OCI-LY7 (cell line): ENCODE data around the gene AKR1C8. TPM values are rescaled to one million over a fixed set of nuclear protein-coding genes. Genes with fewer than 3 reads are reported as not detected.

ENCODE experiments used
- BruUV-seq: library from RNA; stranded (reverse); fragments of 400-500 nt; replicated peaks from 2 replicates; lab custom pipeline; 2021; lab: Mats Ljungman, UMichigan
- CTCF ChIA-PET: fragments of 300-600 bp; sonication (Branson Sonifier 250); formaldehyde crosslinking; loops from one replicate; lab custom pipeline; 2022; ENCODE audit warnings: antibody characterized with exemption; ENCODE audit not compliant: unreplicated experiment; lab: Charles Lee
- POLR2A ChIA-PET: fragments of 300-600 bp; sonication (Branson Sonifier 250); formaldehyde crosslinking; loops from one replicate; lab custom pipeline; 2022; ENCODE audit warnings: antibody characterized with exemption; lab: Charles Lee
- DNase-seq: peaks from one replicate; pipeline ENCODE4 v3.0.0-alpha.2; 2015; ENCODE audit warnings: low spot score
- H2AFZ ChIP-seq: fragments of 200-600 bp; sonication (generic), shearing (Covaris generic); 2 replicates; pipeline ENCODE4 v1.6.1; 2014; ENCODE audit warnings: mild to moderate bottlenecking, antibody characterized with exemption, low read length, moderate library complexity
- H3K27ac ChIP-seq: fragments of 200-600 bp; sonication (generic); 2 replicates; pipeline ENCODE4 v1.5.1; 2014; ENCODE audit warnings: mixed run types, low read depth, mild to moderate bottlenecking, moderate library complexity, low read length, inconsistent platforms; ENCODE audit not compliant: poor library complexity, severe bottlenecking
- H3K36me3 ChIP-seq: fragments of 200-600 bp; sonication (generic); 2 replicates; pipeline ENCODE4 v1.6.1; 2014; ENCODE audit warnings: mild to moderate bottlenecking, antibody characterized with exemption, low read length, moderate library complexity, mixed read lengths; ENCODE audit not compliant: insufficient read depth
- H3K4me1 ChIP-seq: fragments of 200-600 bp; sonication (generic); 2 replicates; pipeline ENCODE4 v1.5.1; 2014; ENCODE audit warnings: mild to moderate bottlenecking, low read length; ENCODE audit not compliant: insufficient read depth, poor library complexity, severe bottlenecking
- H3K4me2 ChIP-seq: fragments of 200-600 bp; sonication (generic); 2 replicates; pipeline ENCODE4 v1.6.1; 2014; ENCODE audit warnings: mild to moderate bottlenecking, low read length
- H3K4me3 ChIP-seq: fragments of 200-600 bp; sonication (generic); 2 replicates; pipeline ENCODE4 v1.5.1; 2014; ENCODE audit warnings: mild to moderate bottlenecking, low read depth, low read length; ENCODE audit not compliant: poor library complexity, severe bottlenecking
- H3K79me2 ChIP-seq: fragments of 200-600 bp; sonication (generic); 2 replicates; pipeline ENCODE4 v1.6.1; 2016; ENCODE audit warnings: low read depth, mild to moderate bottlenecking, low read length, moderate library complexity, mixed read lengths; ENCODE audit not compliant: insufficient read depth
- H3K9me2 ChIP-seq: fragments of 200-600 bp; sonication (generic); 2 replicates; pipeline ENCODE4 v1.6.1; 2016; ENCODE audit warnings: mild to moderate bottlenecking, low read length, mixed read lengths; ENCODE audit not compliant: insufficient read depth
- H3K9me3 ChIP-seq: fragments of 200-600 bp; sonication (generic); 2 replicates; pipeline ENCODE4 v1.6.1; 2014; ENCODE audit warnings: mild to moderate bottlenecking, mixed run types, low read length, mixed read lengths
- H4K20me1 ChIP-seq: fragments of 200-600 bp; sonication (generic); 2 replicates; pipeline ENCODE4 v1.6.1; 2014; ENCODE audit warnings: mild to moderate bottlenecking, antibody characterized with exemption, low read length, moderate library complexity, mixed read lengths; ENCODE audit not compliant: insufficient read depth
- EZH2phosphoT487 ChIP-seq: fragments of 200-600 bp; sonication (generic); IDR thresholded peaks from 2 replicates; pipeline ENCODE4 v1.6.1; 2018; ENCODE audit warnings: low read depth, borderline replicate concordance, mild to moderate bottlenecking, mixed run types, antibody characterized with exemption, low read length, moderate library complexity, mixed read lengths
- intact Hi-C: fragments of 100-400 bp; cut with micrococcal nuclease; formaldehyde crosslinking; loops from one replicate; pipeline ENCODE4 v1.10.0; 2022; ENCODE audit not compliant: unreplicated experiment
- total RNA-seq, 2 experiments: library from RNA; depleted of rRNA in 1 of 2; stranded (reverse); fragments of >200 nt in 1 of 2; shearing (Covaris generic) in 1 of 2; gene quantifications; 2 replicates each; pipeline ENCODE4 v1.2.3, GENCODE V29; 2014 to 2022
- TF ChIP-seq, protein P1 (sequence below): fragments of 200-600 bp; sonication (generic); conservative IDR thresholded peaks from 2 replicates; pipeline ENCODE4 v1.5.1; 2014; ENCODE audit warnings: mild to moderate bottlenecking, antibody characterized with exemption, low read length, moderate library complexity, mixed read lengths

Gene AKR1C8
- total RNA-seq, 2 experiments from 2014 or later = not detected

DNA sequence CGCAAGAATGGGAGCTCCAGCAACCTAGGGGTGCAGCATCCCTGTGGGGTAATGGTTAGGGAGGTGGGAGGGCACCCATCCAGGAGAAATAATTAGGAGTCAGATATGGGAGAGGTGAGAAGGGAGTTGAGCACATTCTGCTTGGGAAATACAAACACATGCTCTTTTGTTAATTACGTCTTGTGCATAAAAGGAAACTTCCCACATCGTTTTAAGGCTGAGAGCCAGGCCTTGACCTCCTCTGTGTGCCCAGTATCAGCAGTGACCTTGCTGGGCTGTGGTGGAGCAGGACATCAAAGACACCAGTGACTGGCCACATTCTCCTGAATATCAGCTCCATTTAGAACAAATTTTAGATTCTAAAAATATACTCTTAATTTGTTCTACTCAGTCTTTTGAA is 34.3 kb upstream of the AKR1C8 start:
- BruUV-seq = no TSS peak
- H3K9me2 ChIP-seq = no peaks in the 10 kb centered on the region
- H3K4me3 ChIP-seq = no peak overlapping the region
- no peak overlapping the region for H3K4me2 ChIP-seq
- TF ChIP-seq EZH2phosphoT487 = no peak
- TF ChIP-seq, protein P1, sequence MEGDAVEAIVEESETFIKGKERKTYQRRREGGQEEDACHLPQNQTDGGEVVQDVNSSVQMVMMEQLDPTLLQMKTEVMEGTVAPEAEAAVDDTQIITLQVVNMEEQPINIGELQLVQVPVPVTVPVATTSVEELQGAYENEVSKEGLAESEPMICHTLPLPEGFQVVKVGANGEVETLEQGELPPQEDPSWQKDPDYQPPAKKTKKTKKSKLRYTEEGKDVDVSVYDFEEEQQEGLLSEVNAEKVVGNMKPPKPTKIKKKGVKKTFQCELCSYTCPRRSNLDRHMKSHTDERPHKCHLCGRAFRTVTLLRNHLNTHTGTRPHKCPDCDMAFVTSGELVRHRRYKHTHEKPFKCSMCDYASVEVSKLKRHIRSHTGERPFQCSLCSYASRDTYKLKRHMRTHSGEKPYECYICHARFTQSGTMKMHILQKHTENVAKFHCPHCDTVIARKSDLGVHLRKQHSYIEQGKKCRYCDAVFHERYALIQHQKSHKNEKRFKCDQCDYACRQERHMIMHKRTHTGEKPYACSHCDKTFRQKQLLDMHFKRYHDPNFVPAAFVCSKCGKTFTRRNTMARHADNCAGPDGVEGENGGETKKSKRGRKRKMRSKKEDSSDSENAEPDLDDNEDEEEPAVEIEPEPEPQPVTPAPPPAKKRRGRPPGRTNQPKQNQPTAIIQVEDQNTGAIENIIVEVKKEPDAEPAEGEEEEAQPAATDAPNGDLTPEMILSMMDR = no peak
- H3K4me1 ChIP-seq = no peaks in the 10 kb centered on the region
- H3K27ac ChIP-seq = no peak overlapping the region
- H2AFZ ChIP-seq = no peak overlapping the region
- no peaks in the 10 kb centered on the region for H4K20me1 ChIP-seq
- DNase-seq = no peak
- CTCF ChIA-PET = no interaction called here
- H3K9me3 ChIP-seq = no peaks in the 10 kb centered on the region
- POLR2A ChIA-PET = interaction anchor here (0.7 kb wide), 1 partner anchor 11 kb away, joined by 3 read pairs; no protein-coding TSS in a partner anchor
- no peaks in the 10 kb centered on the region for H3K36me3 ChIP-seq
- intact Hi-C loops = no loop called here
- no peaks in the 10 kb centered on the region for H3K79me2 ChIP-seq

DNA sequence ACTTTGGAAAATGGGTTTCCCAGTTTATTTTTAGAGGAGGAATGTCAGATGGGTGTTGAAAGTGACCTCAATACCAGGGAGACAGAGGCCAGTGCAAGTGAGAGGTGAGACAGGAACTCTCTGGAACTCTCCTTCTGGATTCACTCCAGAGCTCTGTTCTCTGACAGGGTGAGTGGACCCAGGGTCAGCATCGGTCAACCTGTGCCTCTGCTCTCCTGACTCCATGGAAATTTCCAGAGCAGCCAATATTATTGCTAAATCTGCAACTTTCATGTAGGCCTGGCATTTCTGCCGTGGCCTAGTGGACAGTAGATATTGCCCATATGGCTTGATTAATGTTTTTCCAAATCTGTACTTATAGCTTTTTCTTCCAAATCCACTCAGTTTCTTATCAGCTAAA is 31.9 kb upstream of the AKR1C8 start:
- H3K27ac ChIP-seq = no peak overlapping the region
- no peaks in the 10 kb centered on the region for H3K9me2 ChIP-seq
- no TSS peak for BruUV-seq
- H3K9me3 ChIP-seq = no peaks in the 10 kb centered on the region
- POLR2A ChIA-PET = interaction anchor here (0.6 kb wide), 1 partner anchor 91 kb away, joined by 3 read pairs; no protein-coding TSS in a partner anchor
- no peak for DNase-seq
- TF ChIP-seq EZH2phosphoT487 = no peak
- TF ChIP-seq, protein P1 = no peak
- H3K4me2 ChIP-seq = no peak overlapping the region
- no peak overlapping the region for H2AFZ ChIP-seq
- no peaks in the 10 kb centered on the region for H4K20me1 ChIP-seq
- intact Hi-C loops = no loop called here
- no peaks in the 10 kb centered on the region for H3K36me3 ChIP-seq
- H3K79me2 ChIP-seq = no peaks in the 10 kb centered on the region
- H3K4me1 ChIP-seq = no peaks in the 10 kb centered on the region
- no peak overlapping the region for H3K4me3 ChIP-seq
- CTCF ChIA-PET = no interaction called here

GRCh38 chr10:5211696-5212536 is 27.0 kb upstream of the AKR1C8 start:
- ChIA-PET POLR2A (no interaction called here), CTCF (no interaction called here)

More at GRCh38 chr10:5211696-5212536, 27.0 kb upstream of the AKR1C8 start:
- DNase-seq = no peak
- intact Hi-C loops = loop anchor here (5.0 kb wide), 1 partner anchor 175 kb away; no protein-coding TSS in a partner anchor
- H3K4me1 ChIP-seq = no peaks in the 10 kb centered on the region
- H3K9me2 ChIP-seq = no peaks in the 10 kb centered on the region
- no peaks in the 10 kb centered on the region for H3K9me3 ChIP-seq
- BruUV-seq = no TSS peak
- H3K79me2 ChIP-seq = no peaks in the 10 kb centered on the region
- no peak overlapping the region for H3K4me3 ChIP-seq
- no peaks in the 10 kb centered on the region for H4K20me1 ChIP-seq
- no peak overlapping the region for H3K27ac ChIP-seq
- TF ChIP-seq, protein P1 = no peak
- no peak for TF ChIP-seq EZH2phosphoT487
- H3K4me2 ChIP-seq = no peak overlapping the region
- H2AFZ ChIP-seq = no peak overlapping the region
- no peaks in the 10 kb centered on the region for H3K36me3 ChIP-seq
